A673 (cell line): Measurements from ENCODE around the gene ITSN1.

Experiments
- CTCF ChIP-seq: fragments of 300-800, 200-600 bp; sonication (generic); conservative IDR thresholded peaks from 2 replicates; pipeline ENCODE4 v1.5.1; 2017; ENCODE audit warnings: low read depth, mild to moderate bottlenecking, antibody characterized with exemption, low read length, moderate library complexity, mixed read lengths
- EZH2 ChIP-seq: fragments of 200-600 bp; sonication (generic); IDR thresholded peaks from 2 replicates; pipeline ENCODE4 v1.6.1; 2017; ENCODE audit warnings: borderline replicate concordance, low read depth, mild to moderate bottlenecking, mixed read lengths, antibody characterized with exemption, low read length; ENCODE audit not compliant: poor library complexity, severe bottlenecking

DNA sequence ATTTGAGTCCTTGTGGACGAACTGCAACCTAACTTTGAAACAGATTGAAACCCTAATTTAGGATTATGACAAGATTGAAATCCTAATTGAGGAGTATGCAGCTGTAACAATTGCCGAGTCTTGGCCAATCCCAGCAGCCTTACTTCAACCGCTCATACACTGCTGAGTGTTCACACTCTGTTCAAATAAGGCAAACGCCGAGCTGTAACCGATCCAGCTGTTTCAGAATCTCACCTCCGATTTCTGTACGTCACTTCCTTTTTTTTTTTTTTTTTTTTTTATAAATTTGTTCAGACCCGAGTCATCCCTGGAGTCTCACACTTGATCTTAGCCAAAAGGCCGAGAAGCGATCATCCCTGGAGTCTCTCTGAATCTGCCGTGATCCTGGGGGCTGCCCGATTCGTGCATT, 295.6 kb downstream of the ITSN1 start:
- TF ChIP-seq CTCF (no peak), EZH2 (no peak)
